A549 (cell line): ENCODE data around the gene ATG16L1. TPM values are rescaled to one million over a fixed set of nuclear protein-coding genes. Genes with fewer than 3 reads are reported as not detected.

Experiments
- ATAC-seq, 2 experiments: fragments of 200-7000 bp in 1 of 2; fragments of >200 bp in 1 of 2; cut with Nextera tagmentation in 1 of 2; cut with Tn5 transposase in 1 of 2; 3 replicates each; pipeline versions ENCODE4 v1.8.0 to v1.9.1; 2018 to 2020; ENCODE audit warnings: mild to moderate bottlenecking in 1 of 2, moderate library complexity in 1 of 2
- CTCF ChIA-PET: fragments of 300-600 bp; sonication (Branson Sonifier 250); formaldehyde crosslinking; extraction: SDS; loops from one replicate; lab custom pipeline; 2021; ENCODE audit warnings: antibody characterized with exemption, inconsistent platforms; lab: Yijun Ruan, JAX
- POLR2A ChIA-PET: fragments of 350-600 bp; formaldehyde crosslinking; extraction: SDS; loops from one replicate; lab custom pipeline; 2021; ENCODE audit warnings: antibody characterized with exemption, inconsistent platforms; lab: Yijun Ruan, JAX
- DNase-seq, 2 experiments: peaks; one replicate each; pipeline versions ENCODE4 v3.0.0 to v3.0.0-alpha.2; 2011 to 2016; ENCODE audit warnings: low read depth in 1 of 2, low spot score in 1 of 2
- FAIRE-seq: peaks from 2 replicates; lab custom pipeline; 2011; peaks lifted over from hg19 to GRCh38; lab: Jason Lieb, UNC
- H3K27ac ChIP-seq, 2 experiments: fragments of >200 bp; sonication (Bioruptor Twin); formaldehyde crosslinking; 3 replicates each; pipeline ENCODE4 v1.5.1; 2016 to 2017
- H3K4me1 ChIP-seq: fragments of >200 bp; sonication (Bioruptor Twin); formaldehyde crosslinking; 3 replicates; pipeline ENCODE4 v1.6.1; 2016
- H3K4me2 ChIP-seq: fragments of >200 bp; sonication (Bioruptor Twin); formaldehyde crosslinking; 3 replicates; pipeline ENCODE4 v1.6.1; 2016
- H3K4me3 ChIP-seq: fragments of >200 bp; sonication (Bioruptor Twin); formaldehyde crosslinking; 3 replicates; pipeline ENCODE4 v1.5.1; 2016
- H3K9me3 ChIP-seq: fragments of >200 bp; sonication (Bioruptor Twin); formaldehyde crosslinking; 3 replicates; pipeline ENCODE4 v1.6.1; 2016
- BHLHE40 ChIP-seq: IDR thresholded peaks from 2 replicates; pipeline ENCODE4 v1.6.1; 2012; ENCODE audit warnings: low read depth, low read length, inconsistent platforms
- CBX2 ChIP-seq: fragments of 200-600 bp; sonication (generic); IDR thresholded peaks from 2 replicates; pipeline ENCODE4 v1.6.1; 2016; ENCODE audit warnings: low read depth, mild to moderate bottlenecking, borderline replicate concordance
- CBX8 ChIP-seq: fragments of 200-600 bp; sonication (generic); IDR thresholded peaks from 2 replicates; pipeline ENCODE4 v1.6.1; 2016
- ELK1 ChIP-seq: fragments of 150-350 bp; IDR thresholded peaks from 2 replicates; pipeline ENCODE4 v1.6.1; 2014; ENCODE audit warnings: low read depth, mild to moderate bottlenecking, low read length
- ESRRA ChIP-seq: fragments of 150-350 bp; IDR thresholded peaks from 2 replicates; pipeline ENCODE4 v1.6.1; 2014; ENCODE audit warnings: mild to moderate bottlenecking, low read length, borderline replicate concordance
- FOXS1 ChIP-seq: fragments of 250-450 bp; sonication (Bioruptor Pico); IDR thresholded peaks from 2 replicates; pipeline ENCODE4 v1.5.0; 2020; ENCODE audit warnings: mild to moderate bottlenecking, moderate library complexity
- HEYL ChIP-seq: fragments of 250-450 bp; sonication (Bioruptor Pico); IDR thresholded peaks from 2 replicates; pipeline ENCODE4 v1.8.0; 2021; ENCODE audit warnings: mild to moderate bottlenecking, moderate library complexity
- HOXA7 ChIP-seq: fragments of 250-450 bp; sonication (Bioruptor Pico); IDR thresholded peaks from 2 replicates; pipeline ENCODE4 v1.5.0; 2020; ENCODE audit warnings: mild to moderate bottlenecking, moderate library complexity
- KDM1A ChIP-seq: fragments of 200-600 bp; sonication (generic); IDR thresholded peaks from 2 replicates; pipeline ENCODE4 v1.6.1; 2016; ENCODE audit warnings: low read depth, mild to moderate bottlenecking
- KDM5A ChIP-seq: fragments of 200-600 bp; sonication (generic); IDR thresholded peaks from 2 replicates; pipeline ENCODE4 v1.6.1; 2016; ENCODE audit warnings: antibody characterized with exemption, mild to moderate bottlenecking
- MAFK ChIP-seq: fragments of 450-650 bp; IDR thresholded peaks from 2 replicates; pipeline ENCODE4 v1.6.1; 2014; ENCODE audit not compliant: partially characterized antibody
- MYC ChIP-seq: IDR thresholded peaks from 2 replicates; pipeline ENCODE4 v1.6.1; 2012; ENCODE audit warnings: mild to moderate bottlenecking, inconsistent platforms, low read length, improper control_type of control experiment, borderline replicate concordance
- NR3C1 ChIP-seq: fragments of >200 bp; sonication (Bioruptor Twin); formaldehyde crosslinking; IDR thresholded peaks from 3 replicates; pipeline ENCODE4 v1.6.1; 2017
- RAD21 ChIP-seq, 2 experiments: fragments of >200 bp in 1 of 2; sonication (Bioruptor Twin) in 1 of 2; formaldehyde crosslinking in 1 of 2; IDR thresholded peaks in 1 of 2; conservative IDR thresholded peaks in 1 of 2; 2 replicates in 1 of 2; 3 replicates in 1 of 2; pipeline ENCODE4 v1.6.1; 2012 to 2018; ENCODE audit warnings: inconsistent platforms in 1 of 2
- RFX5 ChIP-seq: fragments of 450-650 bp; IDR thresholded peaks from 2 replicates; pipeline ENCODE4 v1.7.1; 2014; ENCODE audit warnings: antibody characterized with exemption, mild to moderate bottlenecking, moderate library complexity
- SMC3 ChIP-seq: fragments of >200 bp; sonication (Bioruptor Twin); formaldehyde crosslinking; IDR thresholded peaks from 3 replicates; pipeline ENCODE4 v1.6.1; 2018; ENCODE audit warnings: inconsistent platforms
- SREBF2 ChIP-seq: fragments of 450-650 bp; IDR thresholded peaks from 2 replicates; pipeline ENCODE4 v1.6.1; 2014; ENCODE audit warnings: mild to moderate bottlenecking, moderate library complexity
- TFCP2L1 ChIP-seq: fragments of 250-450 bp; sonication (Bioruptor Pico); IDR thresholded peaks from 2 replicates; pipeline ENCODE4 v1.5.0; 2021; ENCODE audit warnings: mild to moderate bottlenecking
- ZFP36 ChIP-seq: fragments of 450-650 bp; IDR thresholded peaks from 2 replicates; pipeline ENCODE4 v1.6.1; 2014; ENCODE audit warnings: borderline replicate concordance; ENCODE audit not compliant: partially characterized antibody
- WGBS: methylation state at CpG from one replicate; pipeline ENCODE4 v1.1.6; 2017; ENCODE audit errors: missing lambda C conversion rate; 5-methylcytosine and 5-hydroxymethylcytosine counted together
- polyA plus RNA-seq, 4 experiments: library from polyadenylated mRNA; depleted of rRNA in 3 of 4; stranded (reverse); fragments of >200 nt; fragmentation: RNase III in 1 of 4; extraction: RNeasy Plus Mini Kit Qiagen cat#74134 plus additional on column Dnase treatment in 1 of 4; gene quantifications; 2 replicates in 3 of 4; 3 replicates in 1 of 4; pipeline ENCODE4 v1.2.3, GENCODE V29; 2011 to 2017
- TF ChIP-seq, protein P1 (sequence below): IDR thresholded peaks from 2 replicates; pipeline ENCODE4 v1.6.1; 2012
- TF ChIP-seq, protein P2 (sequence below): fragments of >200 bp; sonication (Bioruptor Twin); formaldehyde crosslinking; IDR thresholded peaks from 3 replicates; pipeline ENCODE4 v1.5.1; 2016
- TF ChIP-seq, protein P3 (sequence below): fragments of 450-650 bp; IDR thresholded peaks from 2 replicates; pipeline ENCODE4 v1.6.1; 2014; ENCODE audit warnings: antibody characterized with exemption

Gene ATG16L1
- polyA plus RNA-seq, 2 of the 4 experiments (the other 2 are of a cell fraction): 45.1 to 70.9 TPM

- Histone ChIP-seq H3K4me2 (no peak overlapping the region), H3K9me3 (no peaks in the 10 kb centered on the region), H3K4me3 (no peak overlapping the region), H3K27ac (no peak overlapping the region), H3K4me1 (no peaks in the 10 kb centered on the region)
- ChIA-PET POLR2A (no interaction called here), CTCF (interaction anchor here (1.1 to 1.2 kb wide), 3 partner anchors 12 to 80 kb away, joined by 3 to 6 read pairs (median 5); no protein-coding TSS in a partner anchor)
- WGBS: 86% methylated on average over 6 of the region's 6 CpGs
- FAIRE-seq: no peak
- TF ChIP-seq HOXA7 (CRISPR knock-in tag) (no peak), KDM5A (no peak), TFCP2L1 (no peak)
- TF ChIP-seq, protein P1, sequence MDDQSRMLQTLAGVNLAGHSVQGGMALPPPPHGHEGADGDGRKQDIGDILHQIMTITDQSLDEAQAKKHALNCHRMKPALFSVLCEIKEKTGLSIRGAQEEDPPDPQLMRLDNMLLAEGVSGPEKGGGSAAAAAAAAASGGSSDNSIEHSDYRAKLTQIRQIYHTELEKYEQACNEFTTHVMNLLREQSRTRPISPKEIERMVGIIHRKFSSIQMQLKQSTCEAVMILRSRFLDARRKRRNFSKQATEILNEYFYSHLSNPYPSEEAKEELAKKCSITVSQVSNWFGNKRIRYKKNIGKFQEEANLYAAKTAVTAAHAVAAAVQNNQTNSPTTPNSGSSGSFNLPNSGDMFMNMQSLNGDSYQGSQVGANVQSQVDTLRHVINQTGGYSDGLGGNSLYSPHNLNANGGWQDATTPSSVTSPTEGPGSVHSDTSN: no peak
- ATAC-seq: no peak
- DNase-seq: no peak
These were observed 21.6 kb downstream of the ATG16L1 start for GRCh38 chr2:233273120-233273519.

DNA sequence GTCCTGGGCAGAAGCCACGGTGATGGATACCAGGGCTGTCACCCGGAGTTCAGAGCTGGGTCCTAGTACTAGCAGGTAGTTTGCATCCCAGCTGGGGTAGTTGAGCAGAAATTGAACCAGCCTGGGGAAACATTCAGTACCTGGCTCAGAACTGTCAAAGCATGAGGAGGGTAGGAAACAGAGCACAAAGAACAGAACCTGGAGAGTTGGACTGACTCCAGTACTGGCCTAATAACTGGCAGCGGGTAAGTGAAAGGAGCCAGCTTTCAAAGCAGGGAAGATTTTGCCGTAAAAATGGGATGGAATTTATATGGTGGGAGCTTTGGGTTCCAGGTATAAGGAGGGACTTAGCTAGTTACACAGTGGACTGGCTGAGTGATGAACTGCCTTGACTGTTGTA is 23.8 kb downstream of the ATG16L1 start:
- Histone ChIP-seq H3K4me3 (no peak overlapping the region), H3K4me2 (no peak overlapping the region), H3K9me3 (no peaks in the 10 kb centered on the region), H3K27ac (no peak overlapping the region), H3K4me1 (no peaks in the 10 kb centered on the region)
- ChIA-PET CTCF (interaction anchor here (1.7 kb wide), 1 partner anchor 169 kb away, joined by 6 read pairs; no protein-coding TSS in a partner anchor), POLR2A (no interaction called here)
- DNase-seq (no peak), FAIRE-seq (no peak), ATAC-seq (no peak)
- TF ChIP-seq RAD21 (conservative IDR thresholded peaks at IDR 0.05 in 1 of 2, IDR thresholded peaks at IDR 0.05 in 1 of 2) (no peak), ESRRA (no peak), ZFP36 (no peak), KDM1A (no peak), NR3C1 (no peak), ELK1 (no peak), CBX2 (no peak), HEYL (CRISPR knock-in tag) (no peak), MYC (no peak), CBX8 (no peak), FOXS1 (CRISPR knock-in tag) (no peak)
- TF ChIP-seq, protein P2, sequence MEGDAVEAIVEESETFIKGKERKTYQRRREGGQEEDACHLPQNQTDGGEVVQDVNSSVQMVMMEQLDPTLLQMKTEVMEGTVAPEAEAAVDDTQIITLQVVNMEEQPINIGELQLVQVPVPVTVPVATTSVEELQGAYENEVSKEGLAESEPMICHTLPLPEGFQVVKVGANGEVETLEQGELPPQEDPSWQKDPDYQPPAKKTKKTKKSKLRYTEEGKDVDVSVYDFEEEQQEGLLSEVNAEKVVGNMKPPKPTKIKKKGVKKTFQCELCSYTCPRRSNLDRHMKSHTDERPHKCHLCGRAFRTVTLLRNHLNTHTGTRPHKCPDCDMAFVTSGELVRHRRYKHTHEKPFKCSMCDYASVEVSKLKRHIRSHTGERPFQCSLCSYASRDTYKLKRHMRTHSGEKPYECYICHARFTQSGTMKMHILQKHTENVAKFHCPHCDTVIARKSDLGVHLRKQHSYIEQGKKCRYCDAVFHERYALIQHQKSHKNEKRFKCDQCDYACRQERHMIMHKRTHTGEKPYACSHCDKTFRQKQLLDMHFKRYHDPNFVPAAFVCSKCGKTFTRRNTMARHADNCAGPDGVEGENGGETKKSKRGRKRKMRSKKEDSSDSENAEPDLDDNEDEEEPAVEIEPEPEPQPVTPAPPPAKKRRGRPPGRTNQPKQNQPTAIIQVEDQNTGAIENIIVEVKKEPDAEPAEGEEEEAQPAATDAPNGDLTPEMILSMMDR: no peak
- TF ChIP-seq, protein P3, sequence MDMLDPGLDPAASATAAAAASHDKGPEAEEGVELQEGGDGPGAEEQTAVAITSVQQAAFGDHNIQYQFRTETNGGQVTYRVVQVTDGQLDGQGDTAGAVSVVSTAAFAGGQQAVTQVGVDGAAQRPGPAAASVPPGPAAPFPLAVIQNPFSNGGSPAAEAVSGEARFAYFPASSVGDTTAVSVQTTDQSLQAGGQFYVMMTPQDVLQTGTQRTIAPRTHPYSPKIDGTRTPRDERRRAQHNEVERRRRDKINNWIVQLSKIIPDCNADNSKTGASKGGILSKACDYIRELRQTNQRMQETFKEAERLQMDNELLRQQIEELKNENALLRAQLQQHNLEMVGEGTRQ: no peak
- WGBS: 88% methylated on average over 4 of the region's 4 CpGs

DNA sequence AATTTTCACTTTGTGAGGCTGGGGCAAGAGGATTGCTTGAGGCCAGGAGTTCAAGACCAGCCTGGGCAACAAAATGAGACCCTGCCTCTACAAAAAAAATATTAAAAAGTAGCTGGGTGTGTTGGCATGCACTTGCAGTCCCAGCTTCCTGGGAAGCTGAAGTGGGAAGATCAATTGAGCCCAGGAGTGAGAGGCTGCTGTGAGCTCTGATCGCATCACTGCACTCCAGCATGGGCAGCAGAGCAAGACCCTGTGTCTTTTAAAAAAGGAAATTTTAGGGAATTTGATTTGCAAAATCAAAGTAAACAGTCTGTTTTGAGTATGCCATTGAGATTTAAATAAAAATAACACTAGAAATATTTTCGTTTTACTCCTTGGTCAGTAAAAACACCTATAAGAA is 27.4 kb downstream of the ATG16L1 start:
- CTCF ChIA-PET: interaction anchor here (0.8 to 1.1 kb wide), 2 partner anchors 54 to 140 kb away, joined by 3 read pairs; no protein-coding TSS in a partner anchor

More for the DNA sequence above, 27.4 kb downstream of the ATG16L1 start:
- TF ChIP-seq SMC3: no peak
- TF ChIP-seq, protein P2: no peak
- no peak for TF ChIP-seq MAFK
- no peak for TF ChIP-seq ELK1
- TF ChIP-seq RFX5: no peak
- no peak for TF ChIP-seq BHLHE40
- TF ChIP-seq SREBF2: no peak
- TF ChIP-seq, all 56 proteins: peak for 0
- H3K27ac ChIP-seq: no peak overlapping the region
- no peaks in the 10 kb centered on the region for H3K9me3 ChIP-seq
- no peak overlapping the region for H3K4me3 ChIP-seq
- no peak for ATAC-seq
- POLR2A ChIA-PET: no interaction called here
- DNase-seq: no peak
- no peak for FAIRE-seq
- no peak overlapping the region for H3K4me2 ChIP-seq
- H3K4me1 ChIP-seq: no peaks in the 10 kb centered on the region
- WGBS: 90% methylated on average over 2 of the region's 2 CpGs
